Transverse colon (tissue), 4 donors: ENCODE results near the gene PTPRD. TPM values are rescaled to one million over a fixed set of nuclear protein-coding genes. Genes with fewer than 3 reads are reported as not detected.

Experiments used
- DNase-seq: peaks from one replicate; pipeline ENCODE4 v3.0.0-alpha.2; 2019
- H3K27ac ChIP-seq, 4 donors: fragments of 200-600 bp; sonication (generic); 2 replicates each; pipeline ENCODE4 v1.5.1; 2016 to 2018; ENCODE audit warnings: inconsistent platforms in 4 of 4
- H3K27me3 ChIP-seq: fragments of 200-600 bp; sonication (generic); 2 replicates; pipeline ENCODE4 v1.5.1; 2017; ENCODE audit warnings: inconsistent platforms
- H3K36me3 ChIP-seq, 4 donors: fragments of 200-600 bp; sonication (generic); 2 replicates each; pipeline ENCODE4 v1.5.1; 2017 to 2019; ENCODE audit warnings: inconsistent platforms in 4 of 4
- H3K4me1 ChIP-seq, 4 donors: fragments of 200-600 bp; sonication (generic); 2 replicates each; pipeline ENCODE4 v1.5.1; 2017 to 2020; ENCODE audit warnings: inconsistent platforms in 4 of 4
- H3K4me3 ChIP-seq, 4 donors: fragments of 200-600 bp; sonication (generic); 1 replicate in 1 of 4; 2 replicates in 3 of 4; pipeline versions ENCODE4 v1.5.1 to v1.6.1; 2017 to 2019; ENCODE audit warnings: inconsistent platforms in 4 of 4
- H3K9me3 ChIP-seq, 2 donors: fragments of 200-600 bp; sonication (generic); 2 replicates each; pipeline ENCODE4 v1.5.1; 2017 to 2019; ENCODE audit warnings: inconsistent platforms in 2 of 2
- CTCF ChIP-seq, 5 experiments: fragments of 200-600 bp in 3 of 5; fragments of 450-650 bp in 2 of 5; sonication (generic) in 3 of 5; IDR thresholded peaks; 1 replicate in 2 of 5; 2 replicates in 3 of 5; pipeline ENCODE4 v1.5.1; 2016 to 2017; ENCODE audit warnings: antibody characterized with exemption in 5 of 5, inconsistent platforms in 3 of 5, mild to moderate bottlenecking in 2 of 5, moderate library complexity in 1 of 5
- EP300 ChIP-seq: sonication (generic); formaldehyde crosslinking; IDR thresholded peaks from one replicate; pipeline ENCODE4 v1.6.1; 2017; ENCODE audit warnings: antibody characterized with exemption, low read depth
- POLR2A ChIP-seq: fragments of 450-650 bp; IDR thresholded peaks from one replicate; pipeline ENCODE4 v1.6.1; 2016; ENCODE audit warnings: antibody characterized with exemption, mild to moderate bottlenecking, moderate library complexity
- POLR2AphosphoS5 ChIP-seq, 3 donors: sonication (generic); formaldehyde crosslinking; IDR thresholded peaks; one replicate each; pipeline ENCODE4 v1.6.1; 2016; ENCODE audit warnings: antibody characterized with exemption in 3 of 3
- WGBS, 2 donors: methylation state at CpG; one replicate each; pipeline ENCODE4 v1.1.5; 2018; ENCODE audit warnings: low coverage in 1 of 2; 5-methylcytosine and 5-hydroxymethylcytosine counted together
- in situ Hi-C, 4 donors: fragments of 200-750 bp; cut with MboI; loops; one replicate each; pipeline versions ENCODE4 v1.15.0 to v1.15.1; 2017; ENCODE audit warnings: low sequenced_read_pairs in 3 of 4, low pct_ligation_motif_present in 1 of 4, low pct_unique_long_range_greater_than_20kb in 1 of 4
- intact Hi-C: fragments of 100-400 bp; cut with DNase I; formaldehyde crosslinking; loops from one replicate; pipeline ENCODE4 v1.15.1; 2023; ENCODE audit warnings: low total_unique reads
- total RNA-seq, 4 donors: library from RNA; depleted of rRNA; stranded (reverse); fragments of >200 nt; gene quantifications; one replicate each; pipeline ENCODE4 v1.1.0, GENCODE V29; 2016

PTPRD gene
- total RNA-seq, 4 donors from 2014 or later: 43.0 to 115 (median 79.1) TPM

GRCh38 chr9:10071579-10071978 lies 541.2 kb downstream of the PTPRD start:
- Histone ChIP-seq H3K27me3 (no peaks in the 10 kb centered on the region), H3K36me3 (no peaks in the 10 kb centered on the region), H3K9me3 (no peaks in the 10 kb centered on the region), H3K4me1 (no peaks in the 10 kb centered on the region), H3K4me3 (no peak overlapping the region), H3K27ac (no peak overlapping the region)
- WGBS, 2 donors: 24 to 27% methylated on average over 1 of the region's 1 CpG
- intact Hi-C loops (no loop called here), in situ Hi-C loops (loop anchor here in 1 of 4 donors (25.0 kb wide), 1 partner anchor 91 kb away; no protein-coding TSS in a partner anchor)
- TF ChIP-seq POLR2A: no peak
- no peak for TF ChIP-seq POLR2AphosphoS5 (IDR thresholded peaks at IDR 0.05)
- no peak for DNase-seq

GRCh38 chr9:10062629-10063395 lies 550.0 kb downstream of the PTPRD start:
- Histone ChIP-seq H3K4me1 (no peaks in the 10 kb centered on the region), H3K4me3 (no peak overlapping the region), H3K36me3 (no peaks in the 10 kb centered on the region), H3K27ac (no peak overlapping the region), H3K9me3 (no peaks in the 10 kb centered on the region), H3K27me3 (no peaks in the 10 kb centered on the region)
- TF ChIP-seq POLR2AphosphoS5 (IDR thresholded peaks at IDR 0.05) (no peak), EP300 (no peak), POLR2A (no peak), CTCF (IDR thresholded peaks at IDR 0.05) (no peak)
- no peak for DNase-seq
- in situ Hi-C loops (loop anchor here in 1 of 4 donors (25.0 kb wide), 1 partner anchor 99 kb away; no protein-coding TSS in a partner anchor), intact Hi-C loops (no loop called here)
- 56 to 57% methylated on average over 2 to 3 of the region's 3 CpGs for WGBS, 2 donors

GRCh38 chr9:10059044-10059443 lies 553.8 kb downstream of the PTPRD start:
- H3K36me3 ChIP-seq: no peaks in the 10 kb centered on the region
- no peaks in the 10 kb centered on the region for H3K27me3 ChIP-seq
- no peaks in the 10 kb centered on the region for H3K4me1 ChIP-seq
- intact Hi-C loops (no loop called here), in situ Hi-C loops (loop anchor here in 1 of 4 donors (25.0 kb wide), 1 partner anchor 103 kb away; no protein-coding TSS in a partner anchor)
- no peak for TF ChIP-seq POLR2A
- TF ChIP-seq CTCF (IDR thresholded peaks at IDR 0.05): no peak
- TF ChIP-seq POLR2AphosphoS5 (IDR thresholded peaks at IDR 0.05): no peak
- TF ChIP-seq EP300: no peak
- no peak for DNase-seq
- H3K9me3 ChIP-seq: no peaks in the 10 kb centered on the region
- H3K4me3 ChIP-seq: no peak overlapping the region
- 61 to 90% methylated on average over 1 to 3 of the region's 3 CpGs for WGBS, 2 donors
- no peak overlapping the region for H3K27ac ChIP-seq

GRCh38 chr9:10055886-10056395 lies 556.9 kb downstream of the PTPRD start:
- DNase-seq: no peak
- 86 to 89% methylated on average over 6 of the region's 6 CpGs for WGBS, 2 donors
- Histone ChIP-seq H3K36me3 (no peaks in the 10 kb centered on the region), H3K4me3 (no peak overlapping the region), H3K4me1 (no peaks in the 10 kb centered on the region), H3K27ac (no peak overlapping the region), H3K27me3 (no peaks in the 10 kb centered on the region), H3K9me3 (no peaks in the 10 kb centered on the region)
- intact Hi-C loops: no loop called here
- no peak for TF ChIP-seq CTCF (IDR thresholded peaks at IDR 0.05)
- in situ Hi-C loops: loop anchor here in 1 of 4 donors (25.0 kb wide), 1 partner anchor 106 kb away; no protein-coding TSS in a partner anchor
